Measurements from ENCODE around the gene RAD51B.

DNA sequence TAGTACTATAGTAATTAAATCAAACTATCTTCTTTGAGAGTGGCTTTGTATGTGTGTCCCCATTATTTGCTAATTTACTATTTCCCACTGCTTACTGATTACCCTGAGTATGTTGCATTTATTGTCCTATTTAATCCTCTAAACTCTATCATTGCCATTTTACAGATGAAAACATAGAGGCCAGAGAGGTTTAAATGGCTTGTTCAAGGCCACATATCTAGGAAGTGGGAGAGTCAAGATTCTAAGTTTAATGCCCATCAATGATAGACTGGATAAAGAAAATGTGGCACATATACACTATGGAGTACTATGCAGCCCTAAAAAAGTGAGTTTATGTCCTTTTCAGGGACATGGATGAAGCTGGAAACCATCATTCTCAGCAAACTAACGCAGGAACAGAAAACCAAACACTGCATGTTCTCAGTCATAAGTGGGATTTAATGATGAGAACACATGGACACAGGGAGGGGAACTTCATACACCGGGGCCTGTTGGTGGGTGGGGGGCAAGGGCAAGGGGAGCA lies 553.6 kb downstream of the RAD51B start:
- TF ChIP-seq, protein P1, sequence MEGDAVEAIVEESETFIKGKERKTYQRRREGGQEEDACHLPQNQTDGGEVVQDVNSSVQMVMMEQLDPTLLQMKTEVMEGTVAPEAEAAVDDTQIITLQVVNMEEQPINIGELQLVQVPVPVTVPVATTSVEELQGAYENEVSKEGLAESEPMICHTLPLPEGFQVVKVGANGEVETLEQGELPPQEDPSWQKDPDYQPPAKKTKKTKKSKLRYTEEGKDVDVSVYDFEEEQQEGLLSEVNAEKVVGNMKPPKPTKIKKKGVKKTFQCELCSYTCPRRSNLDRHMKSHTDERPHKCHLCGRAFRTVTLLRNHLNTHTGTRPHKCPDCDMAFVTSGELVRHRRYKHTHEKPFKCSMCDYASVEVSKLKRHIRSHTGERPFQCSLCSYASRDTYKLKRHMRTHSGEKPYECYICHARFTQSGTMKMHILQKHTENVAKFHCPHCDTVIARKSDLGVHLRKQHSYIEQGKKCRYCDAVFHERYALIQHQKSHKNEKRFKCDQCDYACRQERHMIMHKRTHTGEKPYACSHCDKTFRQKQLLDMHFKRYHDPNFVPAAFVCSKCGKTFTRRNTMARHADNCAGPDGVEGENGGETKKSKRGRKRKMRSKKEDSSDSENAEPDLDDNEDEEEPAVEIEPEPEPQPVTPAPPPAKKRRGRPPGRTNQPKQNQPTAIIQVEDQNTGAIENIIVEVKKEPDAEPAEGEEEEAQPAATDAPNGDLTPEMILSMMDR (IDR thresholded peaks at IDR 0.05), result no peak
- no peak for TF ChIP-seq POLR2A (IDR thresholded peaks at IDR 0.05)
